ENCODE measurements around the gene TMPRSS3. TPM values are rescaled to one million over a fixed set of nuclear protein-coding genes. Genes with fewer than 3 reads are reported as not detected.

The TMPRSS3 gene
- polyA plus RNA-seq, 4 donors = 1.6 to 3.1 (median 2.2) TPM

DNA sequence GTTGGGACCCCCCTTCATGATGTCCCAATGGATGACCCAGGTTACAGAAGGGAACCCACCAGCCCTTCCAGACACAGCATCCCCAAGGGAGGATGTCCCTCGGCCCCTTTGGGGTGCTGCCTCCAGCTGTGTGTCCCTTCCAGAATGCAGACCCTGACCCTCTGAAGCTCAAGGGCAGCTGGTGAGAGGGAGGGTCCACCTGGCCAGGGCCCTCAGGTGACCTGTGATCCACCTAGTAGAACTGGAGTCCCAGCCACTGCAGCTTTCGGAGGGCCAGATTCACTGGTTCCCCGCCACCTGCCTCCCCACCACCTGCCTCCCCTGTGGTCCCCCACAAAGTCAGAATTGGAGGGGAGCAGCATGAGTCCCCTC, 19.9 kb downstream of the TMPRSS3 start:
- no peak for DNase-seq (ENCODE audit: low read depth in 4 of 4, low spot score in 2 of 4)

DNA sequence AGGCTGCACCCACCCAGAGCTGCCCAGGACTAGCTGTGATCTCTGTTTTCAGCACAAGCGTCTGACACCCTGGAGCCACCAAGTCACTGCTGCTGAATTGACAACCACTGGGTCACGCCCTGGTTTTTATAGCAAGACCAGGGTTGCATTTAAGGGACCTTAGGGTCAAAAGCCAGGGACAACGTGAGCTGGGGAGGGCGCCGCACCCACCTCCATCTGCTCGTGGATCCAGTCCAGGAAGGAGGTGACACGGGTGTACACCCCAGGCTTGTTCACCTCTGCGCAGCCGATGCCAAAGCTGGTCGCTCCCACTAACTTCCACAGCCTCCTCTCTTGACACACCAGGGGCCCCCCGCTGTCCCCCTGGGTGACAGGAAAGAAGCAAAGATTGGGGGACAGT, 20.3 kb downstream of the TMPRSS3 start:
- DNase-seq (ENCODE audit: low read depth in 4 of 4, low spot score in 2 of 4) = no peak

DNA sequence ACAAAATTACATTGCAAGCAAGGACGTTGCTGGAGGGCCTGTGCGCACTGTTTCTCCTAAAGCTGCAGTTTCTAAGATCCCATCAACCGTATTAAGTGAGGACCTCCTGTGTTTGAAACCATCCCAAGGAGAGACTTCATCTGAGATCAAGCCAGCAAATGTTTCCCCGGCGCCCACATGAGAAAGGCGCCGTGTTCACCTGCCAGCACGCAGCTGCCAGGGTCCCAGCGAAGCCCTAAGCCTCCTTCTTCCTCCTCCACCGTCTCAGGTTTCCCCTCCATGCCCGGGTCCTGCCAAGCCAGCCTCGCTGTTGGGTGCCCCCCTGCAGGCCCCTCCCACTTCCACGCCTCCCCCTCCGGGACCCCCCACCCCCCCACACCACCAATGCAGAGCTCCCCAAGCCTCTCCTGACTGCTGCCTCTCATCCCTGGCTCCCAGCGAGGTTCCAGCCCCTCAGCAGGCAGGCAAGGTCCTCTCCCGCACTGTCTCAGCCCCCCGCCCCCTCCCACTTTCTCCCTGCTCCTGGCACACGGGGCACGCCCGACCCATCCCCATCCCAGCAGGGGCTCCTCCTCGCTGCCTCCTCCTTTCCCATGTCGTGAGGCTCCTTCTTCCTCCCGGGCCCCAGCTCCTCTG, 20.9 kb downstream of the TMPRSS3 start:
- DNase-seq (ENCODE audit: low read depth in 4 of 4, low spot score in 2 of 4) = no peak

DNA sequence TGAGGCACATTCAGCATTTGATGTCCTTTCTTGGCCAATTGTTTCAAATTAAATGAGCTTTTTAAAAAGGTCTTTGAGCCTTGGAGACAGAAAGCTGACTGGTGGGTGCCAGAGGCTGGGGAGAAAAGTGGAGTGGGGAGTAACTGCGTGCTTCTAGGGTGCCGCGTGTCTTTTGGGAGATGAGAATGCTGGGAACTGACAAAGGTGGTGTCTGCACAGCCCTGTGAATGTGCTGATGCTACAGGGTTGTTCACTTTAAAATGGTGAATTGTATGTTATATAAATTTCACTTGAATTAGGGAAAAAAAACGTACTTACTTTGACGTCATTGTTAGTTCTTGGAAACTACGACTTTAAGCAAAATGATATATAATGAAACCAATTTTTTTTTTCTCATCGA, 21.4 kb downstream of the TMPRSS3 start:
- DNase-seq (ENCODE audit: low read depth in 4 of 4, low spot score in 2 of 4) = no peak

DNA sequence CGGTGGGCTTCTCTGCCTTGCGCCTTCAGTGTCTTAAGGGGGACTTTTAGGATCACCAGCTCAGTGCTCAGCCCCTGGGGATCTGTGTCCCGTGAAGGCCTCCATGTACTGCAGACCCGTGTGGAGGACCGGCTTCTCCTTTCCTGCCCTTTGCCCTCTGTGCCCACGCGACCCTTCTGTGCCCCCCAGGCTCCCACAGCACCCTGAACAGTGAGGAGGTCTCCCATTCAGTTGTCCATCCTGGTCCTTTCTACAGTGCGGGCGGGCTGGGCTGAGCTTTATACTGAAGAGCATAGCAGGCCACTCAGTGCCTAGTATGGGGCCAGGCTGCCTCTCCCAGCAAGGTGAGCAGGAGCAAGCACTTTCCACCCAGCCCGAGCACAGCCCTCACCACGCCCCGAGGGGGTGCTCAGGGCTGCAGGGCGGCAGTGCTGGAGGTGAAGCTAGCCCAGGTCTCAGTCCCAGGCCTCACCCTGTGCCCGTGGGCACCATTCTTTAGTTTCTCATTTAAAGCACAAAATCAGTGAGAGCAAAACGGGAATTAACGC, 21.9 kb downstream of the TMPRSS3 start:
- DNase-seq (ENCODE audit: low read depth in 4 of 4, low spot score in 2 of 4) = no peak

DNA sequence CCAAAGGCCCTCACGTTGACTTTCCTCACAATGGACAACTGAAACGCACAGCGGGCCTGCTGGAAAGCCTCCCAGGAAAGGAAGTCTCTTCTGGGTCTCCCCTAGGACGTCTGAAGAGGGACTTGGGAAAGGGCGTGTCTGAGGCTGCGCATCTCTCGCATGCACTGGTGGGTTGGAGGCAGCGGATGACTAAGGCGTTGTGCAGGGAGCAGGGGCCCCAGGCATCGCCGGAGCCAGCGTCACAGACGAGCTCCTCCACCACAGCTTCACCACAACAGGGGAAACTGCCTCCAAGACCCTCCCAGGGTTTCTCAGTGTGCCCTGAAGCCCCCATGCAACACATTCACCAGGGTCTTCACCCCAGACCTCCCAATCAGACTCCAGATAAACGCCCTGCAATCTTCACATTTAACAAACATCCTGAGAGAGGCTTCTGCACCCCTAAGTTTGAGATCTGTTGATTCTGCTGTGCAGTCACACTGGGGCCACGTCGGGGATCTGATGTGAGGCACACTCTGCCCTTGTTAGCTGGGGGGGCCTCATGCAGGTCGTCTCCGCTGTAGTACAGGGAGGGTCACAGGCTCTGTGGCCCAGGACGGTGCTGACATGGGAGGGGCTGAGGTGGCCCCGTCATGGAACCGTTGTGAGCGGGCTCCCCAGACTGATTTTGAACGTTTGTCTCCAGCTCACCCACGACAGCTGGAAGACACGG, 22.5 kb downstream of the TMPRSS3 start:
- DNase-seq (ENCODE audit: low read depth in 4 of 4, low spot score in 2 of 4) = no peak

DNA sequence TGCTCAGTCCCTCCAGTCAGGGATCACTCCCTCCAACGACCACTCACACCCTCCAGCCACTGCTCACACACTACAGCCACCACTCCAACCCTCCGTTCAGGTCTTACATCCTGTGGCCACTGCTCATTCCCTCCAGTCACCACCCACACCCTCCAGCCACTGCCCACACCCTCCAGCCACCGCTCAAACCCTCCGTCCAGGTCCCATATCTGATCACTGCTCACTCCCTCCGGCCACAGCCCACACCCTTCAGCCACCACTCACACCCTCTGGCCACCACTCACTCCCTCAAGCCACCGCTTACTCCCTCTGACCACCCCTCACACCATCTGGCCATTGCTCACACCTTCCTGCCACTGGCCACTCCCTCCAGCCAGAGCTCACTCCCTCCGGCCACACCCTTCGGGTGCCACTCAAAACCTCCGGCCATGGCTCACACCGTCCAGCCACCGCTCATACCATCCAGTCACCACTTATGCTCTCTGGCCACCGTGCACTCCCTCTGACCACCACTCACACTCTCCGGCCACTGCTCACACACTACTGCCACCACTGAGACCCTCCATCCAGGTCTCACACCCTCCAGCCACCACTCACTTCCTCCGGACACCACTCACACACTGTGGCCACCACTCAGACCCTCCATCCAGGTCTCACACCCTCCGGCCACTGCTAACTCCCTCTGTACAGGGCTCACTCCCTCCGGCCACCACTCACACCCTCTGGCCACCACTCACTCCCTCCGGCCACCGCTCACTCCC, 24.8 kb downstream of the TMPRSS3 start:
- DNase-seq (ENCODE audit: low read depth in 4 of 4, low spot score in 2 of 4) = no peak

DNA sequence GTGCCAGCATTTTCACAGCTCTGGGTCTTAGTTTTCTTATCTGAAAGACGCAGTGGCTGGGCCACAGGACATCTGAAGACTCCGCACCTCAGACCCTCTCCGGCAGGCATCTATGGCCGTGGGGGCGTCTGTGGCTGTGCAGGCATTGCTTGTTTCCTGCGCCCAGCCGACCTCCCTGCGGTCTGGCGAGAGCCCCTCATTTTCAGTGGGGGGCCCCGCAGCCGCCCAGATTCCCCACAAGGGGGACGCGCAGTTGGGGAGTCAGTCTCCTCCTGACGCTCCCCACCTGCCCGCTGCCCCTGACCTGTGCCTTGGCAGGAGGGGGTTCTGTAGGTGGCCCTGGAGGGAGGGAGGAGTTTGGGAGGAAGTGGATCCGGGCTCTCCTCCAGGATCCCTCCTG, 26.0 kb downstream of the TMPRSS3 start:
- DNase-seq (ENCODE audit: low read depth in 4 of 4, low spot score in 2 of 4) = no peak

DNA sequence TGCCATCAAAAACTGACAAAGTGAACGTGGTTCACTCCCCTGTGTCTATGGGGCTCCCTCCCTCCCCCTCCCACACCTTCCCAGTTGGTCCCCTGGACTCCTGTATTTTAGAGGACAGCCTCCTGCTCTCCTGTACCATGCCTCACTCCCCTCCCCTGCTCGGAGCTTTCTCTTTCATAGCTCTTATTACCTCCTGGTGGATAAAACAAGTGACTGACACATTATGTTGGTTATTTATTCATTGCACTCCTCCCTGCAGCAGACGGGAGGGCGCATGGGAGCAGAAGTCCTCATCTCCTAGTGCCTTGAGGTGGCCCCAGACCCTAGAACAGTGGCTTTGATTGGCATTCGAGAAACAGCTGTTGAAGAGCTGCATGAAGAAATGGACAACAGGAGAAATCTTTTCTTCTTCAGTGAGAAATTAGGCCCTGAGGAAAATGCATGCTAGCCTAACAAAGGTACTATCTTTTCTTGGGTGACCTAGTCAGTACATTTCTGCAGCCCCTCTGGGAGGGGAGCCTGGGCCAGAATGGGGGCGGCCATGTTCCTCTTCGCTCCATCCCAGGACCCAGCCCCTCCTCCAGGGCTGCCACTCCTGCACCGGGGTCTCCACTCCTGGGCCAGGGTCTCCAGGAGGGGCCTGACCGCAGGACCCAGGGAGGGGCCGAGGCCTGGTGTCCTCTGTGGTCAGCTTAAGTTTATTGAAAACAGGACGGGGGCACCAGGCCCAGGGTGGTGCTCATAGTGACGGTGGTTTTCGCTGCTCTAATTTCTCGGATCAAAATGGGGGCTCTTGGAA, 28.3 kb downstream of the TMPRSS3 start:
- DNase-seq (ENCODE audit: low read depth in 4 of 4, low spot score in 2 of 4) = no peak

DNA sequence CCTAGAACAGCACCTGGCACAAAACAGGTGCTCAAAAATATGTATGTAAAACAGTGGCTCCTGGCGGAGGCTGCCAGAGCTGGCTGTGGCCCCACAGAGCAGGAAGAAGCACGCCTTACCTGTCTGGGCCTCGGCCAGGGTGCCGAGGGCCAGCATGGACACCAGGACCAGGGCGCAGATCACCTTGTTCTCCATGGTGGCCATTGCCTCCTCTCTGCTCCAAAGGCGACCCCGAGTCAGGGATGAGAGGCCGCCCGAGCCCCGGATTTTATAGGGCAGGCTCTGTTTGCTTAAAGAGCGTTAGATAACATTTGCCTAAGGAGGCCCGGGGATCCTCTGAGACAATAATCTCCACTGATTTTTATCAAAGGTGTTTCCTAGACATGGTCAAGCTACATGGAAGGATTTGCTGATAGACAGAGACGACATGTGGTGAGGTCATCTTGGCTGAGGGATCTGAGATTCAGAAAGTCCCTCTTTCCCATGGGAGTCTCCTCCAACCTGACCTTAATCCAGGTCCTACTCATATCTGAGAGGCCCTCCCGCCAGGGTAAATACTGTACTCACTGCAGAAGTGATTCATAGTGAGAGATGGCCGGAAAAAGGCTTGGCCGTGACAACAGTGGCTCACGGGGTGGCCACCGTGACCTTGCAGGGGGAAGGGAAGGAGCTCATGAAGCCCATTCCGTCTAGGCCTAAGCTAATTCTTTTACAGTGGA, 29.4 kb downstream of the TMPRSS3 start, which contains the start of gene TFF1:
TFF1 (minus strand) TSS at position 244 of the 719 bp plus-strand sequence; CDS start at position 204, 40 bp downstream.
- no peak for DNase-seq (ENCODE audit: low read depth in 4 of 4, low spot score in 2 of 4)

DNA sequence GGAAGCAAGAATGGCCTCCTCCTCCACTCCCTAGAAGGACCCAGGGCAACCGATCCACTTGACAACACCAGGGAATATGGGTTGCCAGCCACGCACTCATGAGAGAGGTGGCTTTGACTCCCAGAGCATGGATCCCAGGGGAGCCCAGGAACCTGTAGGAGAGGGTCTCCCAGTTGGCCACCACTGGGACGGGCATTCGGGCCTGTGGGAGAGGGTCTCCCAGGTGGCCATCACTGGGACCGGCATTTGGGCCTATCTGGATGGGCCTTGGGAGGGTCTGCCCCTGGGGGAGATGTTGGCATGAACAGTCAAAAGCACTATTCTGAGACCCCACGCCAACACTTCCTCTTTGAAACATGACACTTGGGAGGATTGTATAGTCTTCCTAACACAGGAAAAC, 30.1 kb downstream of the TMPRSS3 start:
- DNase-seq (ENCODE audit: low read depth in 4 of 4, low spot score in 2 of 4) = no peak

DNA sequence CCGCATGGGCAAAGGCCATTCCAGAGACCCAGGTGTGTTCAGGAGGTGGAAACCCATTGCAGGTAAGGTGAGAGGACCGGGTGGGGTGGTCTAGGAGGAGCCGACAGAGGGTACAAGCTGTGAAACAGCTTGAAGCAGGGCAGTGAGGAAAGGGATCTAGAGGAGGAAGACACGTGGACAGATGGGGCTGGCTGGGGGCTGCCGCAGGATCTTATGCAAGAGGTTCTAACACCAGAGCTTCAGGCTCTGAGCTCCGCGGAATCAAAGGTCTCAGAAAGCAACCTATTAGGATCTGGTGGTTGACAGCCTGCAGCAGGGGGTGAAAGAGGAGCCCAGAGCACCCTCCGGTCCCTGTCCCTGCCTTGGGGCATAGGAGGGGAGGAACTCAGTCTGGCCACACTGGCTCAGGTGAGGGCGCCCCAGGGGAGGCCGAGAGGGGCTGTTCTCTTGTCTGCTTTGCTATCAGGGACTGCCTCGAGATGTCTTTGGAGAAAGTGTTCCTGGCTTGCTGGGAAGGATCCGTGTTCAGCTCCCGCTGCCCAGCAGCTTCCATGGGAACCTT, 31.5 kb downstream of the TMPRSS3 start:
- no peak for DNase-seq (ENCODE audit: low read depth in 4 of 4, low spot score in 2 of 4)

DNA sequence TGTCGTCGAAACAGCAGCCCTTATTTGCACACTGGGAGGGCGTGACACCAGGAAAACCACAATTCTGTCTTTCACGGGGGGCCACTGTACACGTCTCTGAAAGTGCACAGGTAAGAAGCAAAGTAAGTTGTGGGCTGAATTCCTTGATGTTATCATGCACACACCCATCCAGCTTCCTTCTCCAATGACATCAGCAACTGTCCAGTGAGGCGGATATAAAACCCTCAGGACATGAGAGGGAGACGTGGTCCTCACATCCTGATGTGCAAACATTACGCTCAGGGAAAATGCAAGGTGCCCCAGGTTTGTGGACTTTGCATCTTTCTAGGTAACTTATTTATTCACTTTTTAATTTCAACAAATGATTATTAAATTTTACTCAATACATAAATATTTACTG, 32.5 kb downstream of the TMPRSS3 start:
- no peak for DNase-seq (ENCODE audit: low read depth in 4 of 4, low spot score in 2 of 4)

DNA sequence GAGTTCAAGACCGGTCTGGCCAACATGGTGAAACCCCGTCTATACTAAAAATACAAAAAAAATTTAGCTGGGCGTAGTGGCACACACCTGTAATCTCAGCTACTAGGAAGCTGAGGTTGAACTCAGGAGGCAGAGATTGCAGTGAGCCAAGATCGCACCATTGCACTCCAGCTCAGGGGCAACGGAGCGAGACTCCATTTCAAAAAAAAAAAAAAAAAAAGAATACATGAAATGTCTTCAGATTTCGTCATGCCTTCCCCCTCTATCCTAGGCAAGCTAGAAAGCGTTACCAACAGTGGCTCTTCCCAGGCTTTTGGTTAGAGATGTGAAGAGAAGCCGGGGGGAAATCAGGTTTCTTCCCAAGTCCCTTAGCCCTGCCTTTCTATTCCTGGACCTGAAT, 33.2 kb downstream of the TMPRSS3 start:
- no peak for DNase-seq (ENCODE audit: low read depth in 4 of 4, low spot score in 2 of 4)

DNA sequence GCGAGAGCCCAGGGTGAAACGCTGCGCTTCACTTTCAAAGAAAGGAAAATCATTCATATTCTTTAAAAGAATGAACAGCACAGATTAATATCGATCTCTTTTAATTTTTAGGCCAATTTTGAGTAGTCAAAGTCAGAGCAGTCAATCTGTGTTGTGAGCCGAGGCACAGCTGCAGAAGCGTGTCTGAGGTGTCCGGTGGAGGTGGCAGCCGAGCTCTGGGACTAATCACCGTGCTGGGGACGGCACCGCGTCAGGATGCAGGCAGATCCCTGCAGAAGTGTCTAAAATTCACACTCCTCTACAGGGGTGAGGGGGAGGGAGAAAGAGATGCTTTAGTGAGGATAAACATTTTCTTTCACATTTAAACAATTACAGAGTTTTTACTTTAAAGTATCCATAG, 33.7 kb downstream of the TMPRSS3 start:
- no peak for DNase-seq (ENCODE audit: low read depth in 4 of 4, low spot score in 2 of 4)

DNA sequence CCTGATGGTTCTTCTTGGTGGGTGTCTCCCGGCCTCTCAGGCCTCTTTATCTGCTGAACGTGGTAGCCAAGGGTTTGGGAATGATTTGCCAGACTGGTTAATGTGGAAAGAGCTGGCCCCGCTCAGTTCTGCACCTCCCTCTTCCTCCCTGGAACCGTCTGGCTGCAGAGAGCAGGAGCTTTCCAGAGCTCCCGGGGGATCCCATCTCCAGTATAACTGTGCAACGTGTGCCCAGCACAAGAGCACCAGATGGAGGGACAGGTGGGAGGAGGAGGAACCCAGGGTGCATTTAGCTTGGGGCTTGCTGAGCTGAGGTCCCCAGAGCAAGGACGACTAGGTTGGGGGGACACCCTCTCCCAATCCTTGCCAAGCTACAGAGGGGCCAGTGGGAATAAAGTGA, 34.6 kb downstream of the TMPRSS3 start:
- no peak for DNase-seq (ENCODE audit: low read depth in 4 of 4, low spot score in 2 of 4)

DNA sequence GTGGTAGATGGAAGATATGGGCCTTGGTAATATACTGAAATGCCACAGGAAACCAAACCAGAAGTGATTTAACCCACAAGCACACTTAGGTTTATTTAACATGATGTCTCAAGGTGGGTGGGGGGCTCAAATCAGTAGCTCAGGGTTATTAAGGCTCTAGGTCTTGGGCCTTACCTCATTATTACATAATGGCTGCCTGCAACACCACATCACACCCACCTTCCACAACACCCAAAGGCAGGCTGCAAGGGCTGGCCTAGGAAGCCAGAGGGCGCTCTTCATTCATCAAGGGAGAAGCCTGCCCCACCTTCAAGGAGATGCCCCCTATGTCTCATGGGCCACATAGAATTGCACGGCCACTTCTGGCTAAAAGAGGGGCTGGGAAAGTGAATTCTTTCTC, 35.5 kb downstream of the TMPRSS3 start:
- DNase-seq (ENCODE audit: low read depth in 4 of 4, low spot score in 2 of 4) = no peak

DNA sequence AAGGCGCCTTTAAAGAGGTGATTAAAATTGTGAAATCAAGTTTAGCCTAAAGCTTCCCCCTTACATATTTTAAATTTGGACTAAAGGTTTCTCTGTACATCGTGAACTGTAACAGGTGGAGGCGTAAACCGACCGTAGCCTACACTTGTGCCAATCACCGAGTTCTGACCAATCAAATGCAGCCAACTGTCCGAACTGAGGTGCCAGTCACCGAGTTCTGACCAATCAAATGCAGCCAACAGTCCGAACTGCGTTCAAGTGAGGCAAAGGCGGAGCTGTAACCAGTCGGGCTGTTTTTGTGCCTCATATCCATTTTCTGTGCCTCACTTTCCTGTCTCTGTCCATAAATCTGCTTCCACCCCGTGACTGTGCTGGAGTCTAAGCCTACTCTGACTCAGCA, 36.9 kb downstream of the TMPRSS3 start:
- DNase-seq (ENCODE audit: low read depth in 4 of 4, low spot score in 2 of 4) = no peak

DNA sequence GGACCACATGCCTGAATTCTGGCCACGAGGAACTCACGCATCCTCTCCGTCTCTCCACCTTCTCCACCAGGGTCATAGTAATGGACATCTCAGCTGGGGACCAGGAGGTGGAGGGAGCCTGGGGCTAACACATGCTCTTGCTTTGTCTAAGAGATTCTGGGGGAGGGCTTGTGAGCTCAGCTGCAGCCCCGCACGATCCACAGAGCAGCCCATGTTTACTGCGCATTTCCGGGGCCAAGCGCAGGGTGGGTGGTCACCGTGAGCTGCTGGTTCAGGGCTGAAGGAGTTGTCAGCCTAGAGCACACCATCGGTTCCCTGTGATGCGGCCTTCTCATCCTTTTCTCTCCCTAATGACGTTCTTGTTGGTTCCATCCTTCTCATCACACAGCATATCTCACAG, 37.6 kb downstream of the TMPRSS3 start:
- no peak for DNase-seq (ENCODE audit: low read depth in 4 of 4, low spot score in 2 of 4)

DNA sequence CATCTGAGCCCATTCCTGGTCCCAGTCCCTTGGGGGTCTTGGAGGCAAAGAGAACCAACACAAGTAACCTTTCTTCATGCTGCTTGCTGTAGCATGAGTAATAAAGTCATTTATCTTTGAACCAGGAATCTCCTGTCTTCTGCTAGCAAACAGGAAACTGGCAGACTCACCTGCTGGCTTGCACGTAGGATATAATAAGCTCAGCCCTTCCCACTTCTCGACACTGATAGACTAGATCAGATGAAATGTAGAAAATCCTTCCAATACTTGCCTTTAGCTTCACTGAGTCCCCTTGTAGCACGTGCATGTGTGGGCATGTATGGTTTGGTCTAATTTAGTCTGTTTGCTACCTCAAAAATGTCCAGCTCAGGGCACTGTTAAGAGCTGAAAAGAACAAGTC, 38.5 kb downstream of the TMPRSS3 start:
- no peak for DNase-seq (ENCODE audit: low read depth in 4 of 4, low spot score in 2 of 4)

All from left renal cortex interstitium (tissue), 4 donors.